Measurements from ENCODE around the gene HIC1.

Gene HIC1

GRCh38 chr17:2028234-2028614, 26.7 kb upstream of the HIC1 start:
- no peak for DNase-seq (ENCODE audit: extremely low read depth, low read depth)
- TF ChIP-seq CTCF (IDR thresholded peaks at IDR 0.05; ENCODE audit: low read depth, low read length), result no peak

DNA sequence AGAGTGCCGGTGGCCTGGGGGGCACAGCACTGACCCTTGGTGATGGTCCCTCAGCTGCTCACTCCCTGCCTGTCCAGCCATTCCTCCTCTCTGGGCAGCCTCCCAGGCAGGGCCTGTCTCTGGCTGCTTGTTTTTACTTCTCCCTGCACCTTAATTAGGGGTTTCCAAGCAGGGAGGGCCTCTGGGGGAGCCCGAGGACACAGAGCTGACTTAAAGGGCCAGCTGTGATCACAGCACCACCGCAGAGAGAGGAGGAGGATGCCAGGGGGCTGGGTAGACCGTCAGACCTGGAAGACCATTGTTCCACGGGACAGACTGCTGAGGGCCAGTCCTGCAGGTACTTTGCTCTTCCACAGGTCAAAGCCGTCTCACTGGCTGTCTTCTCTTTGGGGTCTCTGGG, 26.2 kb upstream of the HIC1 start:
- no peak for DNase-seq (ENCODE audit: extremely low read depth, low read depth)
- no peak for TF ChIP-seq CTCF (IDR thresholded peaks at IDR 0.05; ENCODE audit: low read depth, low read length)

DNA sequence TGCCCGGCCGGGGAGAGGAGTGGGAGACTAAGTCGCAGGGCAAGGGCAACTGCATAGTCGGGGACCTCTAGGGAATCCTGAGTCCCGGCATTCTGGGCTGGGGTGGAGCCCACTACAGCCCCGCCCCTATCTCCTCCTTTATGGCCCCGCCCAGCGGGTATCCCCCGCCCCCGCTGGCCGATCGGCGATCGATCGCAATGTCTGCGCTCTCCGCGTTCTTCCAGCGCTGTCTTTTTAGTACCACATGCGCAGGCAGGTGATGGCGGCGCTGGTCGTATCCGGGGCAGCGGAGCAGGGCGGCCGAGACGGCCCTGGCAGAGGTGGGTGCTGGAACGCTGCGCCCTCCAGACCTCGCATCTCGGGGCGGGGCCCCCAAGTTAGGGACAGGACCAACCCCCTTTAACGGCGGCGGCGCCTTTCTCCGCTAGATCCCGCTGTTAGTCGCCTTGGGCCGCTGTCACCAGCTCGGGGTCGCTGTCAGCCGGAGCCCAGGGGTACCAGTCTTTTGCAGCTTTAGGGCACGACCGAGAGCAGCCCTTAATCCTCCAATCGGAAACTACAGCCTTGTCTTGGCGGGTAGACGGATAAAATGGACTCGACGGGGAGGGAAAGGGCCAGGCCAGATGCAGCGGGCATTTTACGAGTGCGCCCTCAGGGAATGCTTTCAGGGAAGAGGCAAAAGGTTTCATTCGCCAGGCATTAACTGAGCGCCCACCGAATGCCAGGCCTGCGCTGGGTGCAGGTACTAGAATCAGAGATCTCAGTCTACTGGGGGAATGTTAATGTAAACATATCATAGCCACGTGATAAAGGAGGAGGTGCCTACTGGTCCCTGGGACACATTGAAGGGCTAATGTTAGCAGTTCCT, 24.8 kb upstream of the HIC1 start, which contains the start of gene DPH1:
Gene DPH1 (plus strand): TSS at position 243 of the 868 bp plus-strand sequence. CDS start 17 bp downstream, at position 260.
- DNase-seq (ENCODE audit: extremely low read depth, low read depth), result peak; percentile 71
- TF ChIP-seq CTCF (IDR thresholded peaks at IDR 0.05; ENCODE audit: low read depth, low read length), result no peak

DNA sequence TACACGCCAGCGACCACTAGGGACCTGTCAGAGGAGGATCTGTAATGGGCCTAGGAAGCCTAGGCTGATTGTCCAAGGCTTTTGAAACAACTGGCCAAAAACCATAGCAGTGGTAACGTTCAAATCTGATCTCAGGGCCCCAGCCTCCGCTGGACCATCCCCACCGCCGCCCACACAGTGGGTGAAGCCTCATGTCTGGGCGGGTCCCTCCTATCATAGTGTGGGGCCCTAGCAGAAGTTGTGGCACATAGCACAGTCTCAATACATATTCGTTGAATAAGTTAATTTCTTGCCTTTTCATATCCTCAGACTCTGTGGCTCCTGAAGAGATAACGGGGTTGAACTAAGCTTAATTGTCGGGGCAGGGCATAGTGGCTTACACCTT, 24.1 kb upstream of the HIC1 start:
- no peak for DNase-seq (ENCODE audit: extremely low read depth, low read depth)
- TF ChIP-seq CTCF (IDR thresholded peaks at IDR 0.05; ENCODE audit: low read depth, low read length), result peak; percentile 63

DNA sequence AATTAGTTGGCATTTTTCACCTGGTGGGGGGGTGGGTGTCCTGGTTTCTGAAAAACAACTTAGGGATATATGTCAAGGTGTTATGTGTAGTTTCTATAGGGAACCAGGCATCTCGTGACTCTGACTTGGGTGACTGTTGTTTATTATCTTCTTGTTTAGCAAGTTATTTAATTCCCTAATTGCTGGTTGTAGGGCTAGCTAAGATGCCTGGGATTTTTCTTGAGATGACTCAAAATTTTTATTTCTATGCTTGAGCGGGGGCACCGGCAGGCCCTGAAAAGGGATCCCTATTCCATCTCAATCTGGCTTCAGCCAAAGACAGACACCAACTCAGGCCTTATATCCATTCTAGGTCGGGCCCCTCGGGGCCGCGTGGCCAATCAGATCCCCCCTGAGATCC, 21.8 kb upstream of the HIC1 start:
- DNase-seq (ENCODE audit: extremely low read depth, low read depth), result no peak
- TF ChIP-seq CTCF (IDR thresholded peaks at IDR 0.05; ENCODE audit: low read depth, low read length), result no peak

GRCh38 chr17:2034157-2034556, 20.7 kb upstream of the HIC1 start:
- no peak for DNase-seq (ENCODE audit: extremely low read depth, low read depth)
- no peak for TF ChIP-seq CTCF (IDR thresholded peaks at IDR 0.05; ENCODE audit: low read depth, low read length)

- TF ChIP-seq CTCF (IDR thresholded peaks at IDR 0.05; ENCODE audit: low read depth, low read length), result no peak
- DNase-seq (ENCODE audit: extremely low read depth, low read depth), result no peak
Observed at GRCh38 chr17:2034806-2035540, 19.9 kb upstream of the HIC1 start.

Data from AG09319 (cell line).